Heart left ventricle (tissue), 16 donors: Measurements from ENCODE around the gene OGFOD3. TPM values are rescaled to one million over a fixed set of nuclear protein-coding genes. Genes with fewer than 3 reads are reported as not detected.
A peak's percentile ranks its signal among the peaks of the same experiment; 100 is the strongest.

ENCODE experiments used
- ATAC-seq, 4 donors: fragments of 200-7000 bp; cut with Tn5 transposase; one replicate each; pipeline ENCODE4 v1.9.1; 2020 to 2022; ENCODE audit warnings: moderate library complexity in 4 of 4, mild to moderate bottlenecking in 3 of 4, moderate number of reproducible peaks in 1 of 4
- DNase-seq, 5 donors: peaks; one replicate each; pipeline ENCODE4 v3.0.0-alpha.2; 2020
- H3K27ac ChIP-seq, 12 donors: fragments of 200-600 bp; sonication (generic) in 4 of 12; one replicate each; pipeline versions ENCODE4 v1.5.0 to v1.8.0; 2016 to 2022; ENCODE audit warnings: mild to moderate bottlenecking in 2 of 12
- H3K27me3 ChIP-seq, 9 donors: fragments of 200-600 bp; sonication (generic) in 2 of 9; one replicate each; pipeline versions ENCODE4 v1.5.1 to v1.8.0; 2016 to 2022; ENCODE audit warnings: mild to moderate bottlenecking in 3 of 9
- H3K36me3 ChIP-seq, 9 donors: fragments of 200-600 bp; sonication (generic) in 2 of 9; one replicate each; pipeline versions ENCODE4 v1.5.0 to v1.8.0; 2018 to 2022; ENCODE audit warnings: mild to moderate bottlenecking in 2 of 9
- H3K4me1 ChIP-seq, 12 donors: fragments of 200-600 bp; sonication (generic) in 4 of 12; one replicate each; pipeline versions ENCODE4 v1.5.0 to v1.8.0; 2016 to 2022; ENCODE audit warnings: mild to moderate bottlenecking in 3 of 12
- H3K4me3 ChIP-seq, 12 donors: fragments of 200-600 bp; sonication (generic) in 4 of 12; one replicate each; pipeline versions ENCODE4 v1.5.0 to v1.8.0; 2017 to 2022; ENCODE audit warnings: mild to moderate bottlenecking in 9 of 12, moderate library complexity in 4 of 12
- H3K9me3 ChIP-seq, 12 donors: fragments of 200-600 bp; sonication (generic) in 4 of 12; one replicate each; pipeline versions ENCODE4 v1.5.0 to v1.8.0; 2016 to 2022; ENCODE audit warnings: mild to moderate bottlenecking in 1 of 12
- POLR2A ChIP-seq, 2 donors: fragments of 450-650 bp; IDR thresholded peaks; one replicate each; pipeline ENCODE4 v1.6.1; 2017; ENCODE audit warnings: antibody characterized with exemption in 2 of 2, mild to moderate bottlenecking in 2 of 2, moderate library complexity in 2 of 2
- WGBS, 4 donors: extraction: QIAGEN DNeasy Blood & Tissue Kit in 2 of 4; methylation state at CpG; one replicate each; pipeline versions ENCODE4 v1.1.5 to v1.1.7; 2013 to 2018; 5-methylcytosine and 5-hydroxymethylcytosine counted together
- intact Hi-C, 10 donors: fragments of 100-400 bp; cut with DNase I; formaldehyde crosslinking; loops; one replicate each; pipeline versions ENCODE4 v1.11.1 to v1.14.2; 2022
- polyA plus RNA-seq, 2 donors: library from polyadenylated mRNA; stranded (reverse); fragments of 200-250 nt; gene quantifications; one replicate each; pipeline ENCODE4 v1.2.3, GENCODE V29; 2013
- total RNA-seq, 9 donors: library from RNA; depleted of rRNA in 2 of 9; stranded (reverse); fragments of >200 nt in 2 of 9; fragmentation: NEBNext Ultra II Directional in 3 of 9; extraction: Animal tissue kit (Norgen Biotek cat#: 25700) in 3 of 9; gene quantifications; one replicate each; pipeline versions ENCODE4 v1.1.0 to v1.2.4, GENCODE V29; 2016 to 2023
- TF ChIP-seq, protein P1 (sequence below), 12 donors: fragments of 200-600 bp; sonication (generic) in 4 of 12; IDR thresholded peaks; one replicate each; pipeline versions ENCODE4 v1.5.0 to v1.8.0; 2018 to 2022; ENCODE audit warnings: antibody characterized with exemption in 12 of 12, mild to moderate bottlenecking in 5 of 12
- donor health status: ischemic (EF 13 %, LVEDD 7.1; RV severe dilation, severe dysfunction).
- donor health status: healthy with polysubstance abuse.
- donor health status: DM: no; HTN: yes; CAD: no.
- donor health status: DM: no; HTN: no; CAD: no.
- donor health status: ischemic (EF 25% LVEDD 6.9; RV normal size, moderate dysfunction).
- donor health status: ischemic (EF 25% LVEDD 5.7; RV mildly dilated, moderate dysfunction).
- donor health status: healthy.
- donor health status: DM: yes; HTN: yes; CAD: no.
- donor health status: ischemic (EF 35%, LVEDD 5.7; RV mildly dilated, moderate dysfunction).
- donor health status: nonischemic (EF 11% LVEDD 7.7; RV severe dilation, severe dysfunction).
- donor health status: DM: yes; HTN: yes; CAD: no.
- donor health status: PGD.
- donor health status: ischemic (EF 29% LVEDD 5.4; RV normal size, mild dysfunction).
- donor health status: nonischemic (EF 23%, LVEDD 6.1; RV moderate dilation, normal function).

The OGFOD3 gene
- total and polyA plus RNA-seq, 11 donors = 22.6 to 38.5 (median 29.3) TPM

DNA sequence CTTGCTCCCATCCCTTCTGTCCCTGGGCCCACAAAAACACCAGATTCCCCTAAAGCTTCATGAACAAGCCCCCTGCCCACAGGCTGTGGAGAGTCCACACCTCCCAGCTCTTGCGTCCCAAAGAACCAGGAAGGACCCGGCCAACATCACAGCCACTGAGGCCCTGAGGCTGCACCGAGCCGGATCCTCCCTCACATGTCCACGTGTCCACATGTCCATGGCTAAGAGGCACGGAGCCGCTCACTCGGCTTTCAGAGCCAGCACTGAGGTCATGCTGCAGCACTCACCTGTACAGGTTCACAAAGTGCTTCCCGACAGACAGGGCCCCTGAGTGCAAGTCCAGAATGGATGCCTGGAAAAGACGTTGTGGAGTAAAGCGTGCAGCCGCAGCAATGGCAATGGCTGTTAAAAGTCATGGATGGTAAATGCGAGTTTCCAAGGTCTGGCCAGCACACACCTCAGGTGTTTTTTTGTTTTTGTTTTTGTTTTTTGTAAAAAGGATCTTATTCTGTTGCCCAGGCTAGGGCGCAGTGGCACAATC is 12.2 kb downstream of the OGFOD3 start:
- 93 to 96% (median 95%) methylated on average over 14 of the region's 14 CpGs for WGBS, 4 donors
- intact Hi-C loops = loop anchor here in 1 of 10 donors (10.0 kb wide), 1 partner anchor 201 kb away; no protein-coding TSS in a partner anchor

DNA sequence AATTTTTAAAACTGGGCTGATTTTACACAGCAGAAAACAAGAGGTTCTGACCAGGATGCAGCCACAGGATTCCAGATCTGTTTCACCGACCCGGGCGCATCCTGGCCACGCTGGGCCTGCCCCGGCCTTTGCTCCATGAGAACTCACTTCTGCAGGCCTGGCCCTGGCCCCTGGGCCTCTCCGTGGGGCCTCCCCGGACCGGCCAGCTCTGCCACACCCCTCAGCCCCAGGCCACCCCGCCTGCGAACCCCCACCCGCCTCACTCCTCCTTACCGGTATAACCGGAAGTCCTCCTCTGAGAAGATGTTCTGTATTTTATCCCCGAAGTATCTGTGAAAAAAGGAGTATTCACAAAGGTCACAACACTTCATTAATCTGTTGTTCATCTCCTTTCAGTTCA is 13.3 kb downstream of the OGFOD3 start:
- TF ChIP-seq, protein P1, sequence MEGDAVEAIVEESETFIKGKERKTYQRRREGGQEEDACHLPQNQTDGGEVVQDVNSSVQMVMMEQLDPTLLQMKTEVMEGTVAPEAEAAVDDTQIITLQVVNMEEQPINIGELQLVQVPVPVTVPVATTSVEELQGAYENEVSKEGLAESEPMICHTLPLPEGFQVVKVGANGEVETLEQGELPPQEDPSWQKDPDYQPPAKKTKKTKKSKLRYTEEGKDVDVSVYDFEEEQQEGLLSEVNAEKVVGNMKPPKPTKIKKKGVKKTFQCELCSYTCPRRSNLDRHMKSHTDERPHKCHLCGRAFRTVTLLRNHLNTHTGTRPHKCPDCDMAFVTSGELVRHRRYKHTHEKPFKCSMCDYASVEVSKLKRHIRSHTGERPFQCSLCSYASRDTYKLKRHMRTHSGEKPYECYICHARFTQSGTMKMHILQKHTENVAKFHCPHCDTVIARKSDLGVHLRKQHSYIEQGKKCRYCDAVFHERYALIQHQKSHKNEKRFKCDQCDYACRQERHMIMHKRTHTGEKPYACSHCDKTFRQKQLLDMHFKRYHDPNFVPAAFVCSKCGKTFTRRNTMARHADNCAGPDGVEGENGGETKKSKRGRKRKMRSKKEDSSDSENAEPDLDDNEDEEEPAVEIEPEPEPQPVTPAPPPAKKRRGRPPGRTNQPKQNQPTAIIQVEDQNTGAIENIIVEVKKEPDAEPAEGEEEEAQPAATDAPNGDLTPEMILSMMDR (IDR thresholded peaks at IDR 0.05) = no peak
- TF ChIP-seq POLR2A (IDR thresholded peaks at IDR 0.05) = no peak
- WGBS, 4 donors = 93 to 98% (median 96%) methylated on average over 14 of the region's 14 CpGs
- Histone ChIP-seq H3K36me3 (peaks cover 0 to 40% (median 24%) of the 10 kb centered on the region in 9 donors), H3K4me1 (peaks cover 0 to 15% (median 2%) of the 10 kb centered on the region in 12 donors), H3K9me3 (no peaks in the 10 kb centered on the region), H3K27me3 (no peaks in the 10 kb centered on the region), H3K4me3 (no peak overlapping the region), H3K27ac (no peak overlapping the region)
- ATAC-seq (no peak), DNase-seq (peak in 1 of 5 donors; percentile 10)
- intact Hi-C loops = loop anchor here in 1 of 10 donors (10.0 kb wide), 1 partner anchor 200 kb away; no protein-coding TSS in a partner anchor

More for the DNA sequence above, 12.2 kb downstream of the OGFOD3 start:
- no peak overlapping the region for H3K27ac ChIP-seq
- no peaks in the 10 kb centered on the region for H3K9me3 ChIP-seq
- ATAC-seq (no peak), DNase-seq (peak in 1 of 5 donors; percentile 5)
- no peaks in the 10 kb centered on the region for H3K27me3 ChIP-seq
- H3K36me3 ChIP-seq = peaks cover 0 to 32% (median 24%) of the 10 kb centered on the region in 9 donors
- TF ChIP-seq POLR2A (IDR thresholded peaks at IDR 0.05) = no peak
- TF ChIP-seq, protein P1 (IDR thresholded peaks at IDR 0.05) = no peak
- no peak overlapping the region for H3K4me3 ChIP-seq
- peaks cover 0 to 11% (median 2%) of the 10 kb centered on the region in 12 donors for H3K4me1 ChIP-seq

DNA sequence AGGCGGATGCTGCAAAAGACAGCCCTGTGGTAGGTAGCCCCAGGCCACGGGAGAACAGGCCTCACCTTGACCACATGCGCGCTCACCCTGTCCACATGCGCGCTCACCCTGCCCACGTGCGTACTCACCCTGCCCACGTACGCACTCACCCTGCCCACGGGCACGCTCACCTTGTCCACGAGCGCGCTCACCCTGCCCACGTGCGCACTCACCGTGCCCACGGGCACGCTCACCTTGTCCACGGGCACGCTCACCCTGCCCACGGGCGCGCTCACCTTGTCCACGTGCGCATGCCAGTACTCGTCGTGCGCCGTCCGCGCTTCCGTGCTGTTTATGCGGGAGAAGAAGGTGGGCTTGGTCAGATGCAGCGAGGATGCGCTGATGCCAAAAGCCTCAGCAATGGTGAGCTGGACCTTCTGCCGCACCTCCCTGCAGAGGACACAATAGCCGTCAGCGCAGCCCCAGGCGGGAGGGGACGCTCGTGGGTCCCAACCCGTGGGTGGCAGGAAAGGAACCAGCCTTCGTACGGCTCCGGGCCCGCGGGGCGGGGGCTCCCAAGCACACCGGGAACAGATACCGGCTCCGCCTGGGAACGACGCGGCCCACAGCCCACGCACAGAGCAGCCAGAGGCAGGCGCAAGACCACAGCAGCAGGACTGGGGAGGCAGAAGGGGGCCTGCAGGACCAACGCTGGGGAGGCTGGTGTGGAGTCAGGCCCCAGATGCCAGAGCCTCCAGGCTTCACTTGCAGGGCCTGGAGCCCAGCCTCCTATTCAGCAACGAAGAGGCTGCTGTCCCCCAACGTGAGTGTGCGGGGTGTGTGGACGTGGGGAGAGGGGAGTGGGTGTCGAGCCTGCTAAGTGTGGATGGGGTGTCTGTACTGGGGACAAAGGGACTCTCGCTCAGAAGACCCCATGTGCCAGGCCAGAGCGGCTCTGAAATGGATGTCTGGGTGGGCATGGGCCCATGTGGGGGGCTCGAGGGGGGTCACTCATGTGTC is 14.4 kb downstream of the OGFOD3 start:
- ATAC-seq (peak in 1 of 4 donors; percentile 23), DNase-seq (peak in 1 of 5 donors; percentile 19)
- WGBS, 4 donors = 96 to 97% (median 96%) methylated on average over 57 to 67 of the region's 67 CpGs
- intact Hi-C loops = loop anchor here in 2 of 10 donors (5.0 to 10.0 kb wide), 2 partner anchors 47 to 199 kb away; partner anchors contain the start of gene TEX19 (in 1 of the 2)
- no peaks in the 10 kb centered on the region for H3K27me3 ChIP-seq
- H3K4me3 ChIP-seq = no peak overlapping the region
- TF ChIP-seq, protein P1 (IDR thresholded peaks at IDR 0.05) = no peak
- TF ChIP-seq POLR2A (IDR thresholded peaks at IDR 0.05) = no peak
- H3K36me3 ChIP-seq = peaks cover 0 to 40% (median 22%) of the 10 kb centered on the region in 9 donors
- H3K9me3 ChIP-seq = no peaks in the 10 kb centered on the region
- H3K27ac ChIP-seq = no peak overlapping the region
- H3K4me1 ChIP-seq = peaks cover 0 to 26% (median 6%) of the 10 kb centered on the region in 12 donors
